HL-60/S4 (cell line): ENCODE data around the gene TRABD2B.

Experiments used
- in situ Hi-C: fragments of 300-500 bp; cut with MboI; formaldehyde crosslinking; loops from 2 replicates; pipeline ENCODE4 v1.14.3; 2022; ENCODE audit warnings: low sequenced_read_pairs

Gene TRABD2B

DNA sequence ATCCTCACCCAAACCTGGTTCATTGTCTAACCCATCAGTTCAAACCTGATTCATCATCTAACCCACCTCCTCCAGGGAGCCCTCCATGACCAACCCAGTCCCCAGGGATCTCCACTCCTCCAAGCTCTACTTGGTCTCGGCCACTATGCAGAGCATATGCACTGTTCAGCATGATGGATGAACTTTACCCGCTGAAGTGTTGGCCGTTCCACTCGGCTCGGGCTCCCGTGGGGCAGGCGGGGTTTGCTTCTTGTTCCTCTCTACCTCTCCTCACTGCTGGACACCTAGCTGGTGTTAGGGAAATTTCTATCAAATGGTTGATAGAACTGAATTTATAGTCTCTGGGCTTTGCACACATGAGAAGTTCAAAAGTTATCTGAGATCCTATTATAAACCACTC is 111.0 kb downstream of the TRABD2B start:
- in situ Hi-C loops: no loop called here

DNA sequence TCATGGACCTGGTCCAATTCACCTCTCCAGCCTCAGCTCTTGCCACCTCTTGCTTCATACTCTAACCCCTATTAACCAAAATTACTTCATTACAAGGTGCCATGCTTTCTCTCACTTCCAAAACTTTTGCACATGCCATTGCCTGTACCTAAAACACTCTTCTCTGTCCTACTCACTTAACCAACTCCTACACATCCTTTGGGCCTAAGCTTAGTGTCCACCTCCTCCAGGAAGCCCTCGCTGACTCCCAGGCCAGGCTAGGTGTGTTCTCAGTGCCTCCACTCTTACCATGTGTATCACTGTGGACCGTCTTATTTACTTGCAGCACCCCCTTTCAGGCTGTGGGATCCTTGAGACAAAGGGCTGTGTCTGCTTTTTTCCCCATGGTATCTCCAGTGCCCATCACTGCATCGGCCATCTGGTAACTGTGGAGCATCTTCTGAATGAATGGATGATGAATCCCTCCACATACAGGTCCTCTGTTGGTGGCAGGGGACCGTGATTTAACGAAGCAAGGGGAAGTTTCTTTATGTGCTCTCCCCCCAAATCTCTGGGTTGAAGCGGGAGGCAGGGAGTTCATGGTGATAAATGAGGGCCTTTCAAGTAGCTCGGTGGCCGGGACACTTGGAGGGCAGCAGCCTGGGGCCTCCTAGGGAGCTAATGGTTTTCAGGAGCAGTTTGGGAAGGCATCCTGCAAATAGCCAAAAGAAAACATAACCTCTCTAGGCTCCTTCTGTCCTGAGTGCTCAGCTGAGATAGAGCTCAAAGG is 111.9 kb downstream of the TRABD2B start:
- in situ Hi-C loops: no loop called here

DNA sequence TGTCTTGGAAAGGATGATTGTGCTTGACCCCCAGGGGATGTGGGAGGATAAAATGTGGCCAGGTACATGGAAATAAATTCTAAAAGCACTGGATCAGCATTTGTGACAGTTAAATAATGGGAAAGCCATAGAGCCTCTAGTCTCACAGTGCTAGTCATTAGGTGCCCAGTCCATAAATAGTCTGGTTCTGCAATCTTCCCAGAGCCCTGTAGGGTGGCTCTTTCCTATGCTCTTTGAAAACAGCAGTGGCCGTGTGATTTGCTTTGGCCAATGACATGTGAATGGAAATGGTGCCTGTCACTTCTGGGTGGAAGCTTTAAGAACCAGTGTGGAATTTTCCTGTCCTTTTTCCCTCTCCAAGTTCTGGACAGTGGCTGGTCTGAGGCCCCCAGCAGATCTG is 113.2 kb downstream of the TRABD2B start:
- in situ Hi-C loops: no loop called here

DNA sequence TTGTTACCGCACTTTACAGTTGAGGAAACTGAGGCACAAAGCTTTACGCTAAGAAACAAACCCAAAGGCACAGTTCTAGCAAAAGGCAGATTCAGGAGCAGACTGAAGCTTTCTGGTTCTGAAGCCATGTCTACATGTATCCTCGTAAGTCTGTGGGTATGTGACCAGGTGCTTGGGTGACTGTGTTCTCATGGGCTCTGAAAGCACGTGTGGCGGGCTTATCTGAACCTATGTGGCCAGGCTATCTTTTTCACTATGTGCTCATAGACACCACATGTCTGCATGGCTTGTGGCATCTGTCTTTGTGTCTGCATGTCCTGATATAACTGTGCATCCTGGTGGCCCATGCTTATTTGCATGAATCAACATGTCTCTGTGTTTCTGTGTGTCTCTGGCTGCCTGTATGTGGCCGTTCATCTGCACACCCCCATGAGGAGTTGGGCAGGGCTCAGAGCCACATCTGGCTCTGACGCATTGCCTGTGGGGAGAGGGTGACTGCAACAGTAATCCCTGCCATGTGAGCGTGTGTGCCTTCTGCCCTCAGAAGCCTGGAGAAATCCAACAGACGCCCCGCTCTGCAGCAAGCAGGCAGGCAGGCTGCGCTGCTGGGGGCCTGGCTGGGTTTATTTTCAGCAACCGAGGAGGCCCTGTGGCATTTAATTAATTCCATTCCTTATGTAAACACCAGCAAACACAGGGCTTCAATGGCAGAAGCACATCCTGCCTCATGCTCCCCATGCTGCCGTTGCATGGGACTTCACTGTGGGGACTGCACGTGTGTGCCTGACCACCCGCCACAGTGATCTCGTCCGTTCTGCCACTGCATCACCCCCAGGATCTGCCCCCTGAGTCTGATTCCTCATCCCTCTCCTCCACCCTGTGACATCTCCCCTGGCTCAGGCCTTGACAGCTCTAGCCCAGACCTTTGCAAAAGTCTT is 115.4 kb downstream of the TRABD2B start:
- in situ Hi-C loops: no loop called here

DNA sequence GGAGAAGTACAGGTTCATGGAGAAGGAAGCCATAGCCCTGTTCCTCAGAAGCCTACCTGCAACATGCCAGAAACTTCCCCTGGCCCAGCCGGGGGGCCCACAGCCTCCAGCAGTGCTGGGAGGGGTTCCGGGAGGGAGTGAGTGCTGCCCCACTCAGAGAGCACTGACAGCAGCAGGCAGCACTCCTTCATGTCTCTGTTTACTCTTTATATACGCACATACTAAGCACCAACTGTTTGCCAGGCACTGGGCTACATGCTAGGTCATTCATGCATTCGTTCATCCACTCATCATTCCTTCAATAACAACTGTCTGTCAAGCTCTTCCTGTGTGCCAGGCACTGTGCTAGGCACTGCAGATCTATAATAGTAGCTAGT is 120.6 kb downstream of the TRABD2B start:
- in situ Hi-C loops: no loop called here

DNA sequence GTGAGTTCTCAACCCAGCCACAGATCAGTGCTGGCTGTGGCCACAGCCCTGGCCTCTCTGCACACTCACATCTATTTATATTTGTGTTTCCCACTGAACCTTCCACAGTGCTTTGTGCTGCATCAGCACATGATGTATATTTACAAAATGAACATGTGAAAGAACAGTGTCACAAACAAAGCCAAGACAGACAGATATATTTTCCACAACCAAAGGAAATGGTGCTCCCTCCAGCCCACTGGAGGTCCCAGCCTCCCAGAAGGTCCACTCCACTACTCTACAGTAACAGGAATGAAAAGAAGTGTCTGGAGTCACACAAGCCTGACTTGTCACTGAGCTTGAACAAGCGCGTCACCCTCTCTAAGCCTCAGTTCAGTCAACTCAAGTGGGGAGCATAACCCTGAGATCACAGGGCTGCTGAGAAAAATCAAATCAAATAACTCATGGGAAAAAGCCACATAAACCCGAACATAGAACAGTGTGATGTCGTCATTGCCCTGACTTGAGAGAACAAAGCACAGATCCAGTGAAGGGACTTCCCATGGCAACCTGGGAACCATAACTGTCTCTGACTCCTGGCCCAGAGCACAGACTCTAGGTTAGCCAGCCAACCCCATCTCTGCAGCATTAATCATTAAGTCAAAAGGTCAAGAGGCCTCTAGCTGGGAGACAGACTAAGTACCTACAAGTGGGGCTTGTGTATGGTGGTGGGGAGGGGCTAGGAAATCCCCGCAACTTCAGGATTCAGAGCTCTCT is 121.2 kb downstream of the TRABD2B start:
- in situ Hi-C loops: no loop called here

DNA sequence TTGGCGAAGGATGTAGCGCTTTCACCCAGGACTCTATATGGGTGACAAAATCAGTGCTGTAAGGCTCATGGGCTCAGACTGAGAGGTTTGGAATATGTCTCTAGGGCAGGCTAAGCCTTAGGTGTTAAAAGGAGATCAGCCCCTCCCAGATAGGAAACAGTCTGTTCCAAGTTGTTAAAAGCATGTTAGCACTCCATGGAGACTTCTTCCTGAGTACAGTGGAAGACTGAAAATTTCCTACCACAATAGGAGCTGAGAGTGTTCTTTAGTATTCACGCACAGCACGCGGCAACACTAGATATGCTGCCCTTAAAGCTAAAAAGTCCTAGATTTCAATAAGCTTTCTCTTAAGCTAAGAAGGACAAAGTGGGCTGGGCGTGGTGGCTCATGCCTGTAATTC is 122.1 kb downstream of the TRABD2B start:
- in situ Hi-C loops: no loop called here

DNA sequence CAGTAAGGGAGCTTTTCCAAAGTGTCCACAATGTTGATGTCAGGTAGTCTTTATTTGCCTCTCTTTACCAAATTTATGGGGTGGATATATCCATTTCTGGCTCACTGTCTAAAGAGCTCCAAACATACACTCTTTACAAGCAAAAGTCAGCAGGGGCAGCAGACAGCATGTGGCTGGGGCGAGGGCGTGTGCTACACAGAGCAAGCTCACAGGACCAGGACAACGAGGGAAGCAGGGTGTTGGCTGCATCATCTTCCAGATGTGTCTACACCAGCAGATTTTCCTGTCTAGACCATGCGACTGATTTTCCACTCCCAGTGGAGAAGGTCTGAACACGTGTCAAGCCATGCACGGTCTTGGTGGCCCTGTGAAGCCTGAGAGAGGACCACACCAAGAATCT is 123.8 kb downstream of the TRABD2B start:
- in situ Hi-C loops: no loop called here

DNA sequence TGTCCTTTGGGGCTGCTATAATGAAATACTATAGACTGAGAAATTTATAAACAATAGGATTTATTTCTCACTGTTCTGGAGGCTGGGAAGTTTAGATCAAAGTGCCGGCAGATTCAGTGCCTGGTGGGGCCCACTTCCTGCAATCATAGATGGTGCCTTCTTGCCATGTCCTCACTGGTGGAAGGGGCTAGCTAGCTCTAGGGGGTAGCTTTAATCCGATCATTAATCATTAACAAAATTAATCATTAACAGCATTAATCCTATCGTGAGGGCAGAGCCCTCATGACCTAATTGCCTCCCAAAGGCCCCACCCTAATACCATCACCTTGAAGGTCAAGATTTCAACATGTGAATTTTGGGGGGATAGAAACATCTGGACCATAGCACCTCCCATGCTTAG is 124.3 kb downstream of the TRABD2B start:
- in situ Hi-C loops: no loop called here

DNA sequence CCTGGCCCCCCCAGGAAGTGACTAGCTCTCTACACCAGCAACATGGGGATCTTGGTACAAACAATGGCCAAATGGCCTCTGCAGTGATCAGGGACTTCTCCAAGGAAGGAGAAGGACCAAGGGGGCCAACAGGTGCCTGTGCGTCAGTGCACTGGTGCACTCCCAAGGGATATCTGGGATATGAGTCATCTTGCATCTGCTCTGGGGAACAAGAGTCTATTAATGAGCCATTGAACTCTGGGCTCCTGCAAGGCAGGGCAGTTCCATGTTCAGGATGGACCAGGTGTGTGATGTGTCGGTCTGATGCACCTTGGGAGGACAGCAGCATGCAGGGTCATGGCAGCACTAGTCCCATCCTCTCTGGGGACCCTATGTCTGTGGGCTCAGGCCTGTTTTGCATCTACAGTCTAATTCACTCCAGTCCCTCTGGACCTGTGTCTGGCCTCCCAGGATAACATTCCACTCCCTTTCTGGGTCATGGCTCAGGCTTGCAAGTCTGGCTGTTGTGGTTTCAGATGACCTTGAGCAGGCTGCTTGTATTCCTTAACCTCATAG is 125.3 kb downstream of the TRABD2B start:
- in situ Hi-C loops: no loop called here

DNA sequence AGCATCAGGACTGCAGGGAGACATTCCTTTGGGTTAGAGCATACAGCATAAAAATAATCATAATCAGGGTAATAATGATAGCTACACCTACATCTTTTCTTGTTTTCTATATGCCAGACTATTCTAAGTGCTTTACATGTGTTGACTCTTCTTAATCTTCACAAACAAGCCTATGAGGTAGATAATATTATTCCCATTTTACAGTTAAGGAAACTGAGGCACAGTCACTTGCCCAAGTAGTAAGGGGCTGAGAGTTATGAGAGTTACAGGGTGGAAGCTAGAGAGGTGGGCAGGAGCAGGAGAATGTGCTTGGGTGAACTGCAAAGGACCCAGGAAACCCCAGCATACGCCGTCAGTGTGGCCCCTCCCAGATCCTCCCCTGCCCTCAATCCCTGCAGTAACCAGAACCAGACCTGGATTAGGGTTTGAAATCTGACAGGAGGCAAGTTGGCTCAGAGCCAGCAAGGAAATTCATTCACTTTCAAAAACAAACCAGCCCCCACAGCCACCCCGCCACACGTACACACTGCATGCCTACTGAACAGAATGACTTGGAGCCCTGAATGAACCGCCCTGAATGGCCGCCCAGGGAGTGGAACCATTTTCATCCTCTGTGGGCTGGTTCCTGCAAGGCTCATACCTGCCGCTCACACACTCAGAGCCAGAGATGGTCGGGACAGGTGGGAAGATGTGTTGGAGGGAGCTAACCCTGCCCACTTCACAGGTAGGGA is 126.1 kb downstream of the TRABD2B start:
- in situ Hi-C loops: no loop called here

DNA sequence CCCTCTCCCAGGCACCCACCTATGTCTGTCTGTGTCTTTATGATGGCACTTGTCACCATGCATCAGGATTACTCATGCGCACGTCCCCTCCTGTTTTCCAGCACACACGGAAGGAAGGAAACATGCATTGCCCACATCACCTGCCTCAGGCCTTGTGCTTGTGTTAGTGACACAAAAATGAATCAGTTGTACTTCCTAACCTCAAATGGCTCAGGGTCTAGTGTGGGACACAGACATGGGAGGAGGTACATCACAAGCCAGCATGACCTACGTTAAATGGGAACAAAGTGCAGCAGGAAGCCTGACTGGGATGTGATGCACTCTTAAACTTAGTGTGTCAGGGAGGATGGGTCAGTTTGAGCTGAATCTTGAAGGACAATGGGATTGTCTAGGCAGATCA is 126.7 kb downstream of the TRABD2B start:
- in situ Hi-C loops: no loop called here

DNA sequence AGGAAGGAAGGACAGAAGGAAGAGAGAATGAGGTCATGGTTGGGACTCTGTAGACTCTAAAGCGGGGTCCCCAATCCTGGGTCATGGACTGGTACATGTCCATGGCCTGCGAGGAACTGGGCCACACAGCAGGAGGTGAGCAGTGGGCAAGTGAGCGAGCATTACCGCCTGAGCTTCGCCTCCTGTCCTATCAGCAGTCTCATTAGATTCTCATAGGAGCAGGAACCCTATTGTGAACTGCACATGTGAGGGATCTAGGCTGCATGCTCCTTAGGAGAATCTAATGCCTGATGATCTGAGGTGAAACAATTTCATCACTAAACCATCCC is 128.9 kb downstream of the TRABD2B start:
- in situ Hi-C loops: no loop called here

DNA sequence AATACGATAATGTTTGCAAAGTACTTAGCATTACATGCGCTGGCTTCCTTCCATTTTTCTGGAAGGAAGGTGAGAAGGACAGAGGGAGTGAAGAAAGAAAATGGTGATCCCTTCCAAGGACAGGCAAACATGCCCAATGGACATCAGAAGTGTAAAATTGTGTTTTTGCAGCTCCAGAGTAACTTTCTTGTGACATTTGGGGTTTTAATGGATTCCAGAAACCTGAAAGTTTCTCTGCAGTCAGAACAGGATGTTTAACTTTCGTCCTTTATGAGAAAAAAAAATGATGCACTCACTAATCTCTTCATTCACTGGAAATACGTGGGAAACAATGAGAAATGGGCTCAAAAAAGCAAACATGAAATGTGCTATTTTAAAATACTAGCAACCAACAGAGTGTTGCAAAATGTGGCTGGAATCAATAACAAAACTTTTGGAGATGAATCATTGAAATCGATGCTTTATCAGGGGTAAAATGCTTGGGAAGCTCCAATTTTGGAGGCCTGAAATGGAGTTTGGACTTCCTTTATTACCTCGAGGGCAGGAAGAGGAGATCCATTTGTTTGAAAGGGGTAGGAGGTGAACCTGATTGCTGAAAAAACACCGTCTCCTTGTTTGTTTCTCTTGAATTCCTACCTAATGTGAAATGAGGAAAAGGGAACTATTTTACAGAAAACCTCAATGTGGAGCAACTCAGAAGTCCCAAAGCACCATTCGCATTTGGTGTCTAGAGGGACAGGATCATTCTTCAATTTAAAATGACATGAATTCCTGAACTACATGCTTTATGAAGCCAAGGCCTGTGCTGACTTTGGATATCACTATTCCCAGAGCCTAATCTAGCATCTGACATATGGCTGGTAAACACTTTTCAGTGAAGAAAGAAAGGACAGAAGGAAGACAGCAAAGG is 129.5 kb downstream of the TRABD2B start:
- in situ Hi-C loops: no loop called here

DNA sequence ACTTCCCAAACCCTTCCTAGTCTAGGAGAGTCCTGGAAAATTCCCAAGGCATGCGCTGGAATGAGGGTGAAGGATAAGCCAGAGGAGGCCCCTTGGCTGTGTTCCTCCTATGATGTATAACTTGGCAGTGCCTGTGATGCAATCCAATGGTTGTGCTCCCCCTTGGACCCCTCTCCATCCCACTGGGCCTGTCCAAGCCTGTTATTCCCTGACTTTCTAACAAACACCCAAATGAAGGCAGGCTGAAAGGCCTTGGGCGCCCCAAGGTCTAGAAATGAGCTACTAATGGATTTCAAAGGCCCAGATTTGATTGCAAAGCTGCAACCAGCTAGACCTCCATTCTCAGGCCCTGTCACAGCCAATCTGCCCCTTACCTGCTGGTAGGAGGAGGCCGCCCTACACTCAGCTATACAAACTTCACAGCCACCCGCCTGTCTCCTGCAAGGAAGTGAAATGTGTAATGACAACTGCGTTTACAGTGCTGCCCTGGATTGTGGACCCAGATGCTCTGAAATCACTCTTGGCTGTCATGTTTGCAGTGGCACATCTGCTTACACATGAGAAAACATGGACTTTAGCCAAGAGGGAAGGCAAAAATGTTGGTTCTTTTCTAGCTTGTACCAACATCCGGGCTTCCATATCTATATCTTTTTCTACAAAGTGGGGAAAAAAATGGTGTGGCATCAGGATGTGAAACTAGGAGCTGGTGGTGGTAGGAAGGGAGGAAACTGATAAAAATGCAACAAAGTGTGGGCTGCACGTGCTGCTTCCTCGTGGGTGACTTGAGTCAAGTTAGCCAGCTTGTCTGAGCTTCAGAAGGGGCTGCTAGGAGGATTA is 130.4 kb downstream of the TRABD2B start:
- in situ Hi-C loops: no loop called here

DNA sequence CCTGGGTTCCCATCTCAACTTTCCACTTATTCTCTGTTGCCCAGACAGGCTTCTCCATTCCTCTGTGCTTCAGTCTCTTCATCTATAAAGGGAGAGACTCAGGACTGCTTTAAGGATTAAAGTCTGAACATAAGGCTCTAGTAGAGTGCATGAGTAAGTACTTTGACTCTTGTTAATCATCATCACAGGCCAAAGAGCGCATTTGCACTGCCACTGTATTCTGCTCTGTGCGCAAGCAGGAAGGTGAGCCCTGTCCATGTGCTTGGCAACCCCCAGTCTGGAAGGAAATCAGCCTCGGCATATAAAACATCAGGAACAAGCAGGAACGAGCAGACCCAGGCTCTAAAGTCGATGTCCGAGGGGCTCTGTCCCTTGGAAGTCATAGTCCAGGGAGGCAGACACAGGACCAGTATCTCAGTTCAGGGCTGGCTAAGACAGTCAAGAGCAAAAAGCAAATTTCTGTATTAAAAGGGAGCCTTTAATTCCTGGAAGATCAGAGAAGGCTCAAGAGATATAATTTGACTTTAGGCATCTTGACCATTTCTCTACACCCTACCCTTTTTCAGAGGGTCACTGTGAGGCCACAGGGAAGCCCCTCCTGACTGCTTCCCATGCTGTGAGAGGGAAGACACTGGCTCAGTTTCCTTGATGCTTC is 131.2 kb downstream of the TRABD2B start:
- in situ Hi-C loops: no loop called here

DNA sequence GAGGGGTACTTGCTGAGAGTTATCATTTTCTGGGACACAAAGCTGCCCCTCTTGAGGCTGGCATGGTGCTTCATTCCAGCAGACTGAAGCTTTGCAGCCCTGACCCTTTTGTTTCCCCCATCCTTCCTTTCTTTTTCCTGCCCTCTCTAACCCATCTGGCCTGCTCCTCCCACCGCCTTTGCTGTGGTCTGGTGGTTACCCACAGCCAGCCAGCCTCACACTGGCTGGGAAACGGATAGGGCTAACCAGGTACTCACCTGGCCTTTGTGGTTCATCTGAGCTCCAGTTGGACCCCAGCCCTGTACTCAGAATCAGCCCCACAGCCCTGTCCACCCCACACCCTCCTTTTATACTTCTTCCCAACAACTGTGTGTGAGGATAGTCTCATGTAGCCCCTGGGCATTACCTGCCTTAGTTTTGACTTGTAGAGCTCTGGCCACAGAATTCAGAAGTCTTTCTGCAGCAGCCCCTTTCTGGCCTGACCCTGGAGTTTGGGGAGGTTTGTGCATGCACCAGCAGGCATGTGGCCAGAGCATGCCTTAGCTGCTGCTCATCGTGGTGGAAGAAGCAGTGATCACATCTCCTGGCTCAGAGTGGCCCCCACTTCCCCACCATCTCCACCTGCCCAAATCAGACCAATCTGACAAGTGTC is 138.0 kb downstream of the TRABD2B start:
- in situ Hi-C loops: no loop called here

DNA sequence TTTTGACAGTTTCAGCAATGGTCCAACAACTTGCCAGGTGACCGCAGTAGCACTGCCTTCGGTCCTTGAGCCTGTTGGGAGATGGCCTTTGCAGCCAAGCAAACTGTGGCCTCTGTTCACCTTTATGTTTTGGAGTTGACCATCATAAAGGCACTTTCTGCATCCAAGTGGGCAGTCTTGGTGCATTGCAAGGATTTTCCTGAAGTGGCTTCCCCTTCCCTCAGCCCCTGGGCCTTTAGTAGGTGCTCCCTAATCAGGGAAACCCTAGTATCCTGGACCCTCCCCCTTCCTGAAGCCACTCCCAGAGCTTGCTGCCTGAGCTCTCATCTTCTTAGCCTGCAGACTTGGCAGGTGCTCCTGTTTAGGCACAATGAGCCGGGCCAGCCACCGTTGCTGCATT is 140.2 kb downstream of the TRABD2B start:
- in situ Hi-C loops: no loop called here
